GM21360 (cell line): ENCODE data around the gene MVB12B.

Source experiments
- ATAC-seq: cut with Tn5 transposase; IDR thresholded peaks from one replicate; pipeline ENCODE4 v1.9.1; 2021; ENCODE audit warnings: mild to moderate bottlenecking, moderate library complexity; ENCODE audit not compliant: unreplicated experiment

MVB12B gene

DNA sequence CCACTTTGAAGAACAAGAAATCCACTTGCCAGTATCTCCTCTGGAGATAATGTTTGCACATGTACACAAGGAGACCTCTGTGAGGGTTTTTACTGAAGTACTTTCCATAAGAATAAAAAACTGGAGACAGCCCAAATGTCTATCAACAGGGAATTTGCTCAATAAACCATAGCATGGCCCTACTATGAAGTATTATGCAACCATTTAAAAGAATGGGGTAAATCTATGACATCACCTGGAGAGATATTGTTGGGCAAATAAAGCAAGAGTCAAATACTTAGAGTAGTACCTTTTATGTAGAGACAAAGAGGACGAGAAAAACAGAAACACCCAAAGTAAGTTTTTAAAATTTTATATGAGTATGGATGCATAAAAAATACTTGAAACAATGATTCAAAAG, 23.9 kb upstream of the MVB12B start:
- ATAC-seq, result no peak

DNA sequence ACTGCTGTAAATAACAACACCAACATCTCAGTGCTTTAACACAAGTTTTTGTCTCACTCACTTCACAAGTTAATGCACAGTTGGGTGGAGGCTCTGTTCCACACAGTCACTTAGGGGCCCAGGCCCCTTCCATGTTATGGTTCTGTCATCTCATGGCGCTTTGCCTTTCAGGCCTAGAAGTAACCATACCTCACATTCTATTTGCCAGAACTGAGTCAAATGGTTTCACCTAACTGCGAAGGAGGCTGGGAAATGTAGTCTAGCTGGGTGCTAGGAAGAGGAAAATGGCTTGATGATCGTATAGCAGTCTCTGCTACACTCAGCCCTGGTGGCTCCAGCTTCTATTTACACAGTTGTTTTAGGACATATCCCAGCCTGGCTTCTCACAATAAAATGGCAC, 23.1 kb upstream of the MVB12B start:
- ATAC-seq, result no peak

DNA sequence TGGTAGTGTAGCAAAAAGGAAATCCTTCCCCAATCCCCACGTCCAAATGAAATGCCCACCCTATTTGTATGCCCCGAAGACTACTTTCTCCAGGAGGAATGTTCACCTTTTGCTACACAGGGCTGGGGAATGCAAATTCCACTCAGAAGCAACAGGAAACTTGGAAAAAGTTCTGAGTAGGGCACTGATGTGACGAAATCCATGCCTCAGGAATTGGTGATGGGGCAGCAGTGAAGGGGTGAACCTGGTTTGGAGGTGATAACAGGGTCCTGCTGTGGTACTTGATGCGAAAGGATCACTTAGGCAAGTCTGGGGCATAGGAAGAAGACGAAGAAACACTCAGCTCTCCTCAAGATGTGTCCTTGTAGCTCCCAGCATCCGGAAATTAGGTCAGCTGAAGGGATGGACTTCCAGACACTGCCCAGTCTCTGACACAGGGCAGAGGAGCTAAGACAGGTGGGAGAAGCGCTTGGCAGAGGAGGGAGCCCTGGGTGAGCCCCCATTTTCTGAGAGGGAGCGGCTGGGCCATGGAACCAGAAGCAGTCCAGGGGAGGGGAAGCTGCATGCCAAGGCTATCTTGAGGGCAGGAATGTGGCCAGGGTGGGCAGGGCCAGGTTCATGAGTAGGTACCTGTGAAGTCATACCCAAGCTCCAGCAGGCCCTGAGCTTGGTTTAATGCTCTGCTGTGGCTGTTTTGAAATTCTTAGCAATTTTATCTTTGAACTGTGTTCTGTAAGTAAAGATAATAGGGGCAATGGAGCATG, 22.2 kb upstream of the MVB12B start:
- no peak for ATAC-seq

DNA sequence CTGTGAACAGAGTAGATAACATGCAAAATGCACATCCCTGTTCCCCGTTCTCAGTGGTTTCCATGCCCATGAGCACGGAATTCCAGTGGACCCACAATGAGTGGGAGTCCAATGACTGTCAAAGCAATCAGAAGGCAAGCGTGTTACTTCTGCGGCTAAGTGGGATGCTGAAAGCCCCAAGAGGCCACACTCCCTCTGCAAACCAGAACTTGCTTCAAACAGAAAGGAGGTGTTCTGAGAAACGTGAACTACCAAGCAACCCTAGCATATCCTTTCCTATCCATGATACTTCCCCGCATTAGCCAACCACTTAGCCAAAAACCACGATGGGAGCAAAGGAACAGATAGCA, 21.7 kb upstream of the MVB12B start:
- ATAC-seq, result no peak

DNA sequence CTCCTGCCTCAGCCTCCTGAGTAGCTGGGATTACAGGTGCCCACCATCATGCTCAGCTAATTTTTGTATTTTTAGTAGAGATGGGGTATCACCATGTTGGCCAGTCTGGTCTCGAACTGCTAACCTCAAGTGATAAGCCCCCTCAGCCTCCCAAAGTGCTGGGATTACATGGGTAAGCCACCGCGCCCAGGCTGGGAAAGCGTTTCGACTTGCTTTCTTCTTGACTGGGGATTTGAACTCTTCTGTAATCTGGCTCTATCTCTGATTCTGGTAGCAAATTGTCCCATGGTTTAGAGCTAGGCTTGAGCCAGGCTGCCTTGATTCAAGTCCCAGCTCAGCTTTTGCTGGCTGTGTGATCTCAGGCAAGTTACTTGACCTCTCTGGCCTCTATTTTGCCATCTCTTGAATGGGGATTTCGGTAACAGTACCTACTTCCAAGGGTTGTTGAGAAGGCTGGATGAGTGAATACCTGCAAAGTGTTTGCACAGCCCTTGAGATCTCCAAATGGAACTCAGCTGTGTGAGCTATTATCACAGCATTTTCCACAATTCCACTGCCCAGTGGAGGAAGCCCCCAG, 20.5 kb upstream of the MVB12B start:
- ATAC-seq, result no peak

DNA sequence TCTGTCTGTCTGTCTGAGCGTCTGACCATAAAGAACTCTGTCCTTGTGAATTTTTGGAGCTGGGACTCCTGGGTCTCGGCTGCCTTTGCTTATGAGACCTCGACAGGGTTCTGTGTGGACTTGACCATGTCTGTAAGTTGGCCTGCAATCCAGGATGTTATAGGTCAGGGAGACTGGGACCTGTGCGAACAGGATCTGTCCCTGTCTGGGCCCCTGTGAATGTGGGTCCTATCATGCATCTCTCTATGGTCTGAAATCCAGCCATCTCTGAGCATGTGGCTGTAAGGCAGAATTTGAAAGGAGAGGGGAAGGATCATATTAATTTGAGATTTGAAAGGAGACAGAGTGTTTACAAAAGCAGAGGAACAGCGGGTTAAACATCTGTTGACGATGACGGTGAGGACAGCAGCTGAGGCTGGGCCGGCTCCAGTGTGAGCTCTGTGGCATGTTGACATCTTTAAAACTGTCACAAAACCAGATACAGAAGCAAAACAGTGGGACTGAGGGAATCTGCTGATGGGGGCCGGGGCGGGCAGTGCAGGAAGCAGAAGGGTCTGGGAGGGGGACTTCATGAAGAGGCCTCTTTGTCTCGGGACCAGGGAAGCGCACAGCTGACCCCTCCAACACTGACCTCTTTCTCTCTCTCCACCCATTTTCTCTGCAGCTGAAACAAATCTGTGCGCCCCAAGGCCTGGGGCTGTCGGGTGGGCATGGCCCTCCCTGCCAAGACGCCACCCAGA, 19.1 kb upstream of the MVB12B start:
- no peak for ATAC-seq

DNA sequence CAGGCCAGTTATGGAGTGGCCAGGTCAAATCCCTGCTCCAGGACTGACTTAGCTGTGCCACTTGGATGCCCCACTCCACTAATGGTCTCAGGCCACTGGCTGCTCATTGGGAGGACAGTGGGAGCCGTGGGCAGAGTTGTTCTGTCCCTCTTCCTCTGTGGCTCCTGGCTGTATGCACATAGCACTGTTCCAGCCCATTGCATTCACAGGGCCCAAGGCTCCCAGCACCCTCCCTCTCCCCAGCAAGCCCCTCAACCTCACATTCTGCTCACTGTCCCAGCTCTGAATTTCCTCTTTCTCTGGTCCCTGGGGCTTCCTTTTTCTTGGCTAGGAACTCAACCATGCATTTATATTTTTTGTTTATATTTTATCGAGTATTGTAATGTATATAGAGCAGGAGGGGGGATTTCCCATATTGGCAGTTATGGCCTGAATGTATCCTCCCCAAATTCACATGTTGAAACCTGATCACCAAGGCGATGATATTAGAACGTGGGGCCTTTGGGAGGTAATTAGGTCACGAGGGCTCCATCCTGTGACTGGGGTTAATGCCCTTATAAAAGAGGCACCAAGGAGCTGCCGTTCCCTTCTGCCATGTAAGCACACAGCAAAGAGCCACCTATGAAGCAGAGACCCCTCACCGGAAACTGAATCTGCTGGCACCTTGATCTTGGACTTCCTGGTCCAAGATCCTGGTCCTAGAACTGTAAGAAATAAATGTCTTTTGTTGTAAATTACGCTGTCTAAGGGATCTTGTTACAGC, 17.0 kb upstream of the MVB12B start:
- no peak for ATAC-seq

DNA sequence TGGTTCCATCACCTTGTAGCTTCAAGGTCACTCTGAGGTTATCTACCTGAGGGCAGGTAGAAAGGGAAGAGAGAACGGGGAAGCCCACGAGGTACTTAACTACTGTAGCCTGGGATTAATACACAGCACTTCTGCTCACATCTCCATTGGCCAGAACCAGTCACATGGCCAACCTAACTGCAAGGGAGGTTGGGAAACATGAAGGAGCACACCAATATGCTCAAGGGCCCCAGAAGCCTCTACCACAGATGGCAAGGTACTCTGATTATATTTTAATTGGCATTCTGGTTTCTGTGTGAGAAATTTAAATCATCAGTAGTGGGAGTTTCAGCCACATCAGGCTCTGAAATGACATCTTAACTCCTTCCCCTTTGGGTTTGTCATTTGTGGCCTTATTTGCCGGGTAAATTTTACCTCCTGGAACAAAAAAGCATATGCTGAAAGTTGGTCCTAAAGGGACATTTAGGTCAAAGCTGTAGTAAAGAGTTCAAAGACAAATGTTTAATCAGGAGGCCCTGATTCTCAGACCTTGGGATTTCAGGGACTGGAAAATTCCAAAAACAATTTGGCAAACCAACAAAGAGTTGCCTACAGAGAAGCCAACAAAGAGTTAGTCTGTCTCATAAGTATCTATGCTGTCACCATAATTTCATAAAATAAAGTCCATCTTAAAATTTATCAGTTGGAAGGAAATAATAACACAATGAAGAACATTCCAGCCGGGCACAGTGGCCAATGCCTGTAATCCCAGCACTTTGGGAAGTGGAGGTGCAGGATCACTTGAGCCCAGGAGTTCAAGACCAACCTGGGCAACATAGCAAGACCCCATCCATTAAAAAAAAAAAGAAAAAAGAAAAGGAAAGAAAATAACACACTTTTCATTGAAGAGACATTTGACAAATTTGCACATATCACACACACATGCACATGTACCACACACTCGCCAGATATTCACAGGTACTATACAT, 13.8 kb upstream of the MVB12B start:
- ATAC-seq, result no peak

DNA sequence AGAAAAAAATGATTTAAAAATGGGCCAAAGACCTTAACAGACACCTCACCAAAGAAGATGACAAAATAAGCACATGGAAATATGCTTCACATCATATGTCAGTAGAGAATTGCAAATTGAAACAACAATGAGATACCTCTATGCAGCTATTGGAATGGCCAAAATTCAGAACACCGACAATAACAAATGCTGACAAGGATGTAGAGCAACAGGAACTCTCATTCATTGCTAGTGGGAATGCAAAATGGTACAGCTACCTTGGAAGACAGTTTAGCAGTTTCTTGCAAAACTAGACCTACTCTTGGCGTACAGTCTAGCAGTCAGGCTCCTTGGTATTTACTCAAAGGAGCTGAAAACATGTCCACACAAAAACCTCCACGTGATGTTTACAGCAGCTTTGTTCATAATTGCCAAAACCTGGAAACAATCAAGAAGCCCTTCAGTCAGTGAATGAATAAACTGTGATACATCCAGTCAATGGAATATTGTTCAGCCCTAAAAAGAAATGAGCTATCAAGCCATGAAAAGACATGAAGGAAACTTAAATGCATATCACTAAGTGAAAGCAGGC, 10.5 kb upstream of the MVB12B start:
- ATAC-seq, result no peak

DNA sequence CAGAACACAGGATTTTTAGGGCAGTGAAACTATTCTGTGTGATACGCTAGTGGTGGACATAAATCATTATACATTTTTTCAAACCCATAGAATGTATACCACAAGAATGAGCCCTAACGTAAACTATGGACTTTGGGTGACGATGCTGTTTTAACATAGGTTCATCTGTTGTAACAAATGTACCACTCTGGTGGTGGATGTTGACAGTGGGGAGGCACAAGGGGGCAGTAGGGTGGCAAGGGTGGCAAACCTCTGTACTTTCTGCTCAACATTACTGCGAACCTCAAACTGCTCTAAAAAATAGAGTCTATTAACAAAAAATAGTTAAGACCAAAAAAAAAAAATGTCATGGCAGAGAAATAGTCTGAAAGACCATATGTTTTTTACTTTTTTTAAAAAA, 9.1 kb upstream of the MVB12B start:
- no peak for ATAC-seq

DNA sequence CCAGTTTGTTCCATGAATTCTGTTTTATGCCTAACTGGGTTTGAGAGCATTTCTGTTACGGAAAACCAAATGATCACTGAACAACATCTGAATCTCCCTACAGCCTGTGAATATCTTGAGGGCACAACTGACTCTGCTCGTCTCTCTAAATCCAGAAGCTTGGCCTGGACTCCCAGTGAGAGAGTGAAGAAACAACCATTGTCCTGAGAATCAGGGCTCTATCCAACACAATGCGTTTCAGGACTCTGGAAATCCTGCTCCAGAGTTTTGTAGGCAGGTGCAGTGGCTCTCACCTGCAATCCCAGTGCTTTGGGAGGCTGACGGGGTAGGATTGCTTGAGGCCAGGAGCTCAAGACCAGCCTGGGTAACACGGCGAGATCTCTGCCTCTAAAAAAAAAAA, 7.8 kb upstream of the MVB12B start:
- no peak for ATAC-seq

DNA sequence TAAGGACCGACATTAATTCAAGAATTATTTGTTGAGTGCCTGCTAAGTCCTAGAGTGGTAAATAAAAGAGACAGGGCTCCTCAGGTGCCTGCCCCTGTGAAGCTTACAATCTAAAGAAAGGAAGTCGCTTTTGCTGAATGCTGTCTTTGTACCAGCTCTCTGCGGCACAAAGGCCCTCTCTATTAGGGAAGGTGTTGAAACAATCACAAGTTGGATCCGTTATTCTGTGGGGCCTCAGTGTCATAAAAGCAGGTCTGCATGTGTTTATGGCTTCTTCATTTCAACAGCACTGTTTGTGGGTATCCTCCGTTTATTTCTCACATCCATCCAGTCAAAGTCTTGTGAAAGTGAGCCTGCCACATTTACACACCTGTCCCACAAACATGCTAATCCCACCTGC, 7.0 kb upstream of the MVB12B start:
- ATAC-seq, result no peak

DNA sequence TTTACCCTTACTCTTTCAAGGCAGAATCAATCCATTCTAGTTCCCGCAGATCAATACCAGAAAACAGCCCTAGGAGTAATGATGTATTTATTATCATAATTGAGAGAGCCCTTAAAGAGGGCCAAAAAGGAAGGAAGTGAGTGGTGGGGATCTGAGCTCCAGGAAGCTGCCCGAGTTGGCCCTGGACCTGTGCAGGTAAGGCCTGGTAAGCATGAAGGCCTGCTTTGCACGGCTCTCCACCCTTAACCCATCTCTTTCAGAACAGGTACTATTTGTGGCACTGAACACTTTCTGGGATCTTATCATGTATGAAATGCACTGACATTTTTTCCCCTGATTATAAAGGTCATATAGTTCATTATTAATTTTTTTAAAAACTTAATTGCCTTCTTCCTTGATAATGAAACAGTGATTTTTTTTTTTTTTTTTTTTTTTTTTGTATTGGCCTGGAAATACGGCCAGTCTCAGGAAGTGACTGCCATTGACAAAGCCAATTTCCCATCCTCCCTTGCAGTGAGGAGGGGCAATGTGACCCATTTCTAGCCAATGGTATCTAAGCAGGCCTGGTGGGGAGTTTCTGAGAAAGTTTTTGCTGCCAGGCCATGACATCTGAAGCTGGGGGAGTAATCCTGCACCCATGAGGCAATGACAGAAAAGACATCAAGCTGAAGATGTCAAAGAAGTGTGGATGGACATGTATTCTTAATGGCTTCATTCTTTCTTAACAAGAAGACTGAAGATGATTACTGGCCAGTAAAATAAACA, 6.3 kb upstream of the MVB12B start:
- ATAC-seq, result no peak

DNA sequence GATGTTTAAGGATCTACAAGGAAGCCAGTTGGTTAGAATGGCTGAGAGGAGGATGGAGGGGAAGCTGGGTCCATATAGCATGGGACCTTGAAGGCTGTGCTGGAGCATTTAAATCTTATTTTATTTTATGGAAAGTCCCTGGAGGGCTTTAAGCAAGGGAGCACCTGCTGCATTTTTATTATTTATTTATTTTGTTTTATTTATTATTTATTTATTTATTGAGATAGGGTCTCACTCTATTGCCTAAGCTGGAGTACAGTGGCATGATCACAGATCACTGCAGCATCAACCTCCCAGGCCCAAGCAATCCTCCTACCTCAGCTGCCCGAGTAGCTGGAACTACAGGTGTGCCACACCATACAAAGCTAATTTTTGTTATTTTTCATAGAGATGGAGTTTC, 4.9 kb upstream of the MVB12B start:
- no peak for ATAC-seq

DNA sequence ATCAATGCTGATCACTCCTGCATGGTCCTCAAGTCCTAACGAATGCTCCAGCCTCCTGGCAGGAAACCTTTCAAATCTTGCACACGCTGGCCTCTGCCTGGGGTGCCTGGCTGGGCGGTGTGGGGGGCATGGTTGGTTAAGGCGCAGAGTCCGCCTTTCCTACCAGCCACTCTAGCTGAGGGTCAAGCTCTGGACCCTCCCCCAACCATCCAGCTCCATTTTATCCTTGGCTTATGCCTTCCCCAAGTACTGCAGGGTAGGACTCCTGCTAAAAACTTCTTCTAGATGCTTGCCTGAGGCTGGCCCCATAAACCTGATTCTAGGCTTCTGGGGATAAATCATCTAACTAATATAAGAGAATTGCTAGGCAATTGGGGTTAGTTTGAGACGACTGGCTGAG, 808 bp upstream of the MVB12B start:
- ATAC-seq, result no peak

DNA sequence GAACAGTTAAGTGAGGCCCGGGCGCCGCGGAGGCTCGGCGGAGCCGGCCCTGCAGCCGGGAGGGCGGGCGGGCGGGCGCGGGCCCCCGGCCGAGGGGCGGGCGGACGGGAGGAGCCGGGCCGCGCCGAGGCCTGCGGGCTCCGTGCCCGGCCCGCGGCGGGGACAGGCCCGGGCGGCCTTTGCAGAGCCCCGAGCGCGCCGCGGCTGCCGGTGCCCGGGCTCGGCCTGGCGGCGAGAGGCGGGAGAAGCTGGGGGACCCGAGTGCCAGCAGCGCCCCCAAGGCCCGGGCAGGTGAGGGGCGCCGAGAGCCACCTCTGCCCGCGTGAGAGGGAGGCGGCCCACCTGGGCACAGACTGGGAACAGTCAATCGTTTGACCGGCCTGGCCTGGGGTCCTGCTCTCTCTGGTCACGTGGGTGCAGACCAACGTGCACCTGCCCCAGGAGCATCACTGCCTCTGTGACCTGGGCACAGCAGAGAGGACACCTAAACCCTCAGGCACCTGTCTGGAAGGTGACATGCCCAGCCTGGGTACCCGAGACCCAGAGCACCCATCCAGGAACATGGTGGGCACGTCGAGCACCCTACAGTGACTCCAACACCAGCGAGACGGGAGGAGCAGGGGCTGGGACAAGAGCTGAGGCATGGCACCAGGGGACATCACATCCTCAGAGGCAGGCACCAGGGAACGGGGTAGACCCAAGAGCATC, 531 bp downstream of the MVB12B start:
- no peak for ATAC-seq

DNA sequence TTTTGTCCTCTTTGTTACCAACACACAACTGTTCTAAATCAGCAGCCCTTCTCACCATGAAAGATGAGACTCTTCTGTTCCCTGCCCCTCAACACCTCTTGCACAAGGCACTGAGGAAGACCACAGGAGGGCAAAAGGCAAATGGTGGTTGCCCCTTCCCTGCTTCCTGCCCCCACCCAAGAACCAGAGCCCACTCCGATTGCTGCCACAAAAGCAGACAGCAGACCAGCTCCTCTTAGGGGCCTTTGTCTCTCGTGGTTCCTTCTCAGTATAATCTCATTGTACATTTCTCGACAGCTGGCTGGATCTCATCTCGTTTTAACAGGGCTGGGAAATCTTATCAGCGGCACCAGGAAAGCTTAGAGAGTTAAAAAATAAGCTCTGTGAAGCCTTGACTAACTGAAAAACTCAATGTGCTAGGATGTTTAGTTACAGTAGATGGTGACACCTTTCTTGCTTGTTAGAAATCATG, 1.1 kb downstream of the MVB12B start:
- no peak for ATAC-seq

DNA sequence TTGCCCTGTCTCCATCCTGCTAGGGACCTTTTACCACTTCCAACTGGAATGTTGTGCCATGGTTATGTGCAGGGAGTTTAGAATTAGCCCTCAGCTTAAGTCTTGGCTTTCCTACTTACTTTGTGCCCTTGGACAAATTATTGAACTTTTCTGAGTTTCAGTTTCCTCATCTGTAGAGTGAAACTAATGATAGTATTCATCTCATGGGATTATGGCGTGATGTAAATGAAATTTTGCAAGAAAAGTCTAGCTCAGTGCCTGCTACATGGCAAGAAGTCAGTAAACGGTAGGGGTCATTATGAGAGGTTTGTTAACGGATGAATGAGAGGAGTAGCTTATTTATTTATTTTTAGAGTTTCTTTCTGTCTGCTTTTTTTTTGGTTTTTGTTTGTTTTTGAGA, 1.8 kb downstream of the MVB12B start:
- ATAC-seq, result no peak
